ENCODE data around the gene NCAPG2.

- TF ChIP-seq CTCF (IDR thresholded peaks at IDR 0.05) (no peak), POLR2A (IDR thresholded peaks at IDR 0.05) (no peak), POLR2AphosphoS5 (IDR thresholded peaks at IDR 0.05) (no peak), EP300 (IDR thresholded peaks at IDR 0.05) (no peak)
These were observed 31.3 kb upstream of the NCAPG2 start for GRCh38 chr7:158735935-158736334.

Measured in gastroesophageal sphincter (tissue), 3 donors.